HepG2 (cell line): Measurements from ENCODE around the gene GDAP1L1. TPM values are rescaled to one million over a fixed set of nuclear protein-coding genes. Genes with fewer than 3 reads are reported as not detected.

Source experiments
- ADNP ChIP-seq: sonication (generic); formaldehyde crosslinking; IDR thresholded peaks from 2 replicates; pipeline ENCODE4 v1.4.0; 2020; ENCODE audit warnings: missing genetic modification reagents
- ATF1 ChIP-seq: IDR thresholded peaks from 2 replicates; pipeline ENCODE4 v1.6.1; 2016; ENCODE audit warnings: mild to moderate bottlenecking, control low read depth
- ATF7-NPFF ChIP-seq: sonication (generic); formaldehyde crosslinking; IDR thresholded peaks from 2 replicates; pipeline ENCODE4 v1.8.1; 2023; ENCODE audit warnings: mild to moderate bottlenecking, low read depth, missing genetic modification reagents, moderate library complexity
- EED ChIP-seq: sonication (generic); formaldehyde crosslinking; IDR thresholded peaks from 2 replicates; pipeline ENCODE4 v1.5.0; 2020; ENCODE audit warnings: mild to moderate bottlenecking, missing genetic modification reagents
- EP300 ChIP-seq, 3 experiments: sonication (generic) in 1 of 3; formaldehyde crosslinking in 1 of 3; IDR thresholded peaks; 2 replicates each; pipeline versions ENCODE4 v1.5.1 to v1.6.1; 2011 to 2020; ENCODE audit warnings: low read depth in 2 of 3, low read length in 2 of 3, borderline replicate concordance in 1 of 3, improper control_type of control experiment in 1 of 3, mild to moderate bottlenecking in 1 of 3, missing genetic modification reagents in 1 of 3, moderate library complexity in 1 of 3
- GATAD2A ChIP-seq: IDR thresholded peaks from 2 replicates; pipeline ENCODE4 v1.6.1; 2016
- GTF3A ChIP-seq: sonication (generic); formaldehyde crosslinking; conservative IDR thresholded peaks from 2 replicates; pipeline ENCODE4 v1.4.0; 2020; ENCODE audit warnings: mild to moderate bottlenecking, missing genetic modification reagents
- HDAC1 ChIP-seq: sonication (generic); formaldehyde crosslinking; IDR thresholded peaks from 2 replicates; pipeline ENCODE4 v1.5.1; 2020; ENCODE audit warnings: mild to moderate bottlenecking, missing genetic modification reagents
- HOXA3 ChIP-seq: sonication (generic); formaldehyde crosslinking; IDR thresholded peaks from 2 replicates; pipeline ENCODE4 v1.5.0; 2020; ENCODE audit warnings: missing genetic modification reagents
- JUNB ChIP-seq: sonication (generic); formaldehyde crosslinking; IDR thresholded peaks from 2 replicates; pipeline ENCODE4 v1.8.0; 2022; ENCODE audit warnings: missing genetic modification reagents, mild to moderate bottlenecking, borderline replicate concordance
- NR2F2 ChIP-seq: IDR thresholded peaks from 2 replicates; pipeline ENCODE4 v1.6.1; 2012; ENCODE audit warnings: low read depth, inconsistent platforms, borderline replicate concordance
- RCOR2 ChIP-seq: IDR thresholded peaks from 2 replicates; pipeline ENCODE4 v1.6.1; 2016; ENCODE audit warnings: missing biosample characterization, missing genetic modification reagents
- RORA ChIP-seq: sonication (generic); formaldehyde crosslinking; IDR thresholded peaks from 2 replicates; pipeline ENCODE4 v1.5.0; 2020; ENCODE audit warnings: mild to moderate bottlenecking, missing genetic modification reagents, moderate library complexity
- SKI ChIP-seq: fragments of 450-650 bp; IDR thresholded peaks from one replicate; pipeline ENCODE4 v1.6.1; 2018; ENCODE audit warnings: mild to moderate bottlenecking; ENCODE audit not compliant: partially characterized antibody
- TFE3 ChIP-seq: IDR thresholded peaks from 2 replicates; pipeline ENCODE4 v1.6.1; 2016
- U2AF1 ChIP-seq: fragments of 200-400 bp; formaldehyde crosslinking; optimal IDR thresholded peaks from 2 replicates; pipeline ENCODE3; 2017; ENCODE audit warnings: mild to moderate bottlenecking, low read depth, low read length
- ZBTB7B ChIP-seq: sonication (generic); formaldehyde crosslinking; IDR thresholded peaks from 2 replicates; pipeline ENCODE4 v1.4.0; 2020; ENCODE audit warnings: missing genetic modification reagents
- ZFP1 ChIP-seq: IDR thresholded peaks from 2 replicates; pipeline ENCODE4 v1.6.1; 2016
- ZFP36L1 ChIP-seq: sonication (generic); formaldehyde crosslinking; IDR thresholded peaks from 2 replicates; pipeline ENCODE4 v1.8.0; 2022; ENCODE audit warnings: mild to moderate bottlenecking, missing genetic modification reagents, moderate library complexity
- ZFX ChIP-seq: sonication (generic); formaldehyde crosslinking; IDR thresholded peaks from 2 replicates; pipeline ENCODE4 v1.4.0; 2020; ENCODE audit warnings: mild to moderate bottlenecking, low read depth, missing genetic modification reagents, moderate library complexity
- ZNF136 ChIP-seq: sonication (generic); formaldehyde crosslinking; IDR thresholded peaks from 2 replicates; pipeline ENCODE4 v1.8.1; 2022; ENCODE audit warnings: low read depth, mild to moderate bottlenecking, moderate library complexity, missing genetic modification reagents
- ZNF598 ChIP-seq: sonication (generic); formaldehyde crosslinking; IDR thresholded peaks from 2 replicates; pipeline ENCODE4 v1.5.1; 2020; ENCODE audit warnings: mild to moderate bottlenecking, missing genetic modification reagents, borderline replicate concordance
- ZNF614 ChIP-seq: IDR thresholded peaks from 2 replicates; pipeline ENCODE4 v1.6.1; 2018; ENCODE audit warnings: missing biosample characterization, missing genetic modification reagents, inconsistent platforms, borderline replicate concordance
- ZNF678 ChIP-seq: sonication (generic); formaldehyde crosslinking; IDR thresholded peaks from 2 replicates; pipeline ENCODE4 v1.4.0; 2020; ENCODE audit warnings: mild to moderate bottlenecking, missing genetic modification reagents
- ZNF709 ChIP-seq: sonication (generic); formaldehyde crosslinking; IDR thresholded peaks from 2 replicates; pipeline ENCODE4 v1.5.0; 2020; ENCODE audit warnings: mild to moderate bottlenecking, missing genetic modification reagents
- ZNF773 ChIP-seq: sonication (generic); formaldehyde crosslinking; IDR thresholded peaks from 2 replicates; pipeline ENCODE4 v1.4.0; 2020; ENCODE audit warnings: missing genetic modification reagents, borderline replicate concordance
- ZNF775 ChIP-seq: sonication (generic); formaldehyde crosslinking; IDR thresholded peaks from 2 replicates; pipeline ENCODE4 v1.4.0; 2020; ENCODE audit warnings: missing genetic modification reagents, mild to moderate bottlenecking, moderate library complexity, borderline replicate concordance
- ZSCAN31 ChIP-seq: sonication (generic); formaldehyde crosslinking; IDR thresholded peaks from 2 replicates; pipeline ENCODE4 v1.5.0; 2020; ENCODE audit warnings: low read depth, mild to moderate bottlenecking, missing genetic modification reagents
- polyA plus RNA-seq, 8 experiments: library from polyadenylated mRNA; depleted of rRNA in 3 of 8; stranded (reverse) in 7 of 8; unstranded in 1 of 8; fragments of >200 nt; fragmentation: Illumina TruSeq in 4 of 8; extraction: Trizol in 4 of 8; gene quantifications; 2 replicates each; pipeline versions ENCODE4 v1.2.1 to v1.2.3, GENCODE V29; 2011 to 2016; ENCODE audit warnings: low read depth in 4 of 8, missing spikeins in 1 of 8, mixed read lengths in 1 of 8; ENCODE audit not compliant: insufficient read depth in 1 of 8
- total RNA-seq, 5 experiments: library from RNA; depleted of rRNA; stranded (reverse); fragments of >200 nt; fragmentation: Illumina TruSeq; extraction: Trizol; gene quantifications; 2 replicates each; pipeline ENCODE4 v1.2.3, GENCODE V29; 2016; ENCODE audit warnings: low read depth in 1 of 5
- TF ChIP-seq, protein P1 (sequence below): sonication (generic); formaldehyde crosslinking; IDR thresholded peaks from 2 replicates; pipeline ENCODE4 v1.9.0; 2021; ENCODE audit warnings: missing genetic modification reagents, mild to moderate bottlenecking, borderline replicate concordance

GDAP1L1 gene
- total and polyA plus RNA-seq, 2 of the 13 experiments (the other 11 are each of a cell fraction or from before 2014, with no cell fraction given): 0.04 TPM; not detected in 1

GRCh38 chr20:44274303-44275017 is 27.4 kb downstream of the GDAP1L1 start (continued):
- TF ChIP-seq GTF3A (CRISPR knock-in tag): no peak
- TF ChIP-seq ZNF614 (CRISPR knock-in tag): peak; percentile 27; the same call in 1 of the 2 replicates
- no peak for TF ChIP-seq EED
- TF ChIP-seq RCOR2 (CRISPR knock-in tag): peak; percentile 23; the same call in 1 of the 2 replicates
- no peak for TF ChIP-seq RORA (CRISPR knock-in tag)
- peak; percentile 8; the same call in 1 of the 2 replicates for TF ChIP-seq ZNF678 (CRISPR knock-in tag)
- TF ChIP-seq EP300 (IDR thresholded peaks at IDR 0.05; ENCODE audit: low read depth in 2 of 2, low read length in 2 of 2): peak in 1 of 2 experiments; percentile 90; a peak in 2 of 4 replicates
- TF ChIP-seq EP300 (CRISPR knock-in tag; IDR thresholded peaks at IDR 0.05; ENCODE audit: borderline replicate concordance): peak; percentile 61; the same call in 1 of the 2 replicates
- TF ChIP-seq TFE3 (CRISPR knock-in tag): 0 out of 2 replicates have a peak, but pooled peaks have one; percentile 33
- TF ChIP-seq, protein P1, sequence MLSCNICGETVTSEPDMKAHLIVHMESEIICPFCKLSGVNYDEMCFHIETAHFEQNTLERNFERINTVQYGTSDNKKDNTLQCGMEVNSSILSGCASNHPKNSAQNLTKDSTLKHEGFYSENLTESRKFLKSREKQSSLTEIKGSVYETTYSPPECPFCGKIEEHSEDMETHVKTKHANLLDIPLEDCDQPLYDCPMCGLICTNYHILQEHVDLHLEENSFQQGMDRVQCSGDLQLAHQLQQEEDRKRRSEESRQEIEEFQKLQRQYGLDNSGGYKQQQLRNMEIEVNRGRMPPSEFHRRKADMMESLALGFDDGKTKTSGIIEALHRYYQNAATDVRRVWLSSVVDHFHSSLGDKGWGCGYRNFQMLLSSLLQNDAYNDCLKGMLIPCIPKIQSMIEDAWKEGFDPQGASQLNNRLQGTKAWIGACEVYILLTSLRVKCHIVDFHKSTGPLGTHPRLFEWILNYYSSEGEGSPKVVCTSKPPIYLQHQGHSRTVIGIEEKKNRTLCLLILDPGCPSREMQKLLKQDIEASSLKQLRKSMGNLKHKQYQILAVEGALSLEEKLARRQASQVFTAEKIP (CRISPR knock-in tag): no peak
- peak; percentile 72 for TF ChIP-seq U2AF1
- no peak for TF ChIP-seq ZNF773 (CRISPR knock-in tag)
- TF ChIP-seq ZNF709 (CRISPR knock-in tag): 0 out of 2 replicates have a peak, but pooled peaks have one; percentile 58
- no peak for TF ChIP-seq ZBTB7B (CRISPR knock-in tag)
- TF ChIP-seq ATF7-NPFF (CRISPR knock-in tag): no peak
- peak; percentile 74 for TF ChIP-seq ATF1 (CRISPR knock-in tag)
- TF ChIP-seq HOXA3 (CRISPR knock-in tag): peak; percentile 49; the same call in 1 of the 2 replicates
- TF ChIP-seq ZFP1 (CRISPR knock-in tag): no peak
- 0 out of 2 replicates have a peak, but pooled peaks have one; percentile 45 for TF ChIP-seq ZNF136 (CRISPR knock-in tag)
- peak; percentile 57; the same call in 1 of the 2 replicates for TF ChIP-seq ZSCAN31 (CRISPR knock-in tag)
- TF ChIP-seq GATAD2A (CRISPR knock-in tag): peak; percentile 47; the same call in 1 of the 2 replicates
- no peak for TF ChIP-seq ZNF775 (CRISPR knock-in tag)
- TF ChIP-seq NR2F2: peak; percentile 81; the same call in 1 of the 2 replicates
- 0 out of 2 replicates have a peak, but pooled peaks have one; percentile 39 for TF ChIP-seq ZNF598 (CRISPR knock-in tag)
- peak; percentile 45 for TF ChIP-seq SKI
- 0 out of 2 replicates have a peak, but pooled peaks have one; percentile 43 for TF ChIP-seq HDAC1 (CRISPR knock-in tag)
- peak; percentile 60 for TF ChIP-seq ZFX (CRISPR knock-in tag)
- no peak for TF ChIP-seq ZFP36L1 (CRISPR knock-in tag)
- TF ChIP-seq JUNB (CRISPR knock-in tag): peak; percentile 55; the same call in 1 of the 2 replicates
- no peak for TF ChIP-seq ADNP (CRISPR knock-in tag)
